Testis (tissue), 2 donors: Measurements from ENCODE around the gene ANKRD11.

Experiments
- POLR2A ChIP-seq: fragments of 450-650 bp; IDR thresholded peaks from one replicate; pipeline ENCODE4 v1.6.1; 2017; ENCODE audit warnings: antibody characterized with exemption, mild to moderate bottlenecking, moderate library complexity
- TF ChIP-seq, protein P1 (sequence below), 3 experiments: fragments of 450-650 bp in 2 of 3; fragments of 200-600 bp in 1 of 3; sonication (generic) in 1 of 3; IDR thresholded peaks; one replicate each; pipeline ENCODE4 v1.5.1; 2016 to 2019; ENCODE audit warnings: antibody characterized with exemption in 3 of 3, mild to moderate bottlenecking in 2 of 3, moderate library complexity in 1 of 3

DNA sequence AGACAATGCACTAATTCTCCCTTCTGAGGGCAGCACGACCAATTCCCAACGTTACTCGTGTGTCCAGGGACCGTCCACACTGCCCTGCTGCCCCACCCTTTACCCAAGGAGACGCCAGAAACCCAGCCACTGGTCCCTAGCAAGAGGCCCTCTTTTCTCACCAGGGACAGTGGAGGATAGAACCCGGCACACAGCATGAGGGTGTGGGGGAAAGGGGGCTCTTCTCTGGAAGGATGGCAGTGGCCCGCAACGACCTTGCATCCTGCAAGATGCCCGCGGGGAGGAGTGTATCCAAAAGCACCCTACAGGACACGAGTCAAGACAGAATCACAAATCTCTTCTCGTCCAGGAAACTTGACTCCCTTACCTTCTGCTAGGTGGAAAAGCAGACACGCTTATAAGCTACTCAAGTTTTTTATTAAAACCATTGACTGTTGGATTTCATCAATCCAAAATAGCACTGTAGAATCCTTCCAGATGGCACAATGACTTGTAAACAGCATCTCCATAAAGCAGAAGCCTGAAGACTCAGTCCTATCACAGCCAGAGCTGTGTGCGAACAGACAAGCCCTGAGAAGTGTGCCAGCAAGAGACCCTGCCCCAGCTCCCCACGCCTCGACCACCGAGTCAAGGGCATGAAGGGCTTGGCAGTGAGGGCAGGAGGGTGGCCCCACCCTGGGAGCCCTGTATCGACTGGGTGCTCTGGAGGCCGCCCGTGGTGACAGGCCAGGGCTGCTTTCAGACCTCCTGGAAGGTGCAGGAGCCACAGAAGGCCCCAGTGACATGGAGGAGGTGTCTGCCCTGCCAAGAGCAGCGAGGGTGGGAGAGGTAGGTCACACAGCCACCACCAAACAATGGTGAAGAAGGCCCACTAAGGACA is 103.8 kb downstream of the ANKRD11 start:
- TF ChIP-seq, protein P1, sequence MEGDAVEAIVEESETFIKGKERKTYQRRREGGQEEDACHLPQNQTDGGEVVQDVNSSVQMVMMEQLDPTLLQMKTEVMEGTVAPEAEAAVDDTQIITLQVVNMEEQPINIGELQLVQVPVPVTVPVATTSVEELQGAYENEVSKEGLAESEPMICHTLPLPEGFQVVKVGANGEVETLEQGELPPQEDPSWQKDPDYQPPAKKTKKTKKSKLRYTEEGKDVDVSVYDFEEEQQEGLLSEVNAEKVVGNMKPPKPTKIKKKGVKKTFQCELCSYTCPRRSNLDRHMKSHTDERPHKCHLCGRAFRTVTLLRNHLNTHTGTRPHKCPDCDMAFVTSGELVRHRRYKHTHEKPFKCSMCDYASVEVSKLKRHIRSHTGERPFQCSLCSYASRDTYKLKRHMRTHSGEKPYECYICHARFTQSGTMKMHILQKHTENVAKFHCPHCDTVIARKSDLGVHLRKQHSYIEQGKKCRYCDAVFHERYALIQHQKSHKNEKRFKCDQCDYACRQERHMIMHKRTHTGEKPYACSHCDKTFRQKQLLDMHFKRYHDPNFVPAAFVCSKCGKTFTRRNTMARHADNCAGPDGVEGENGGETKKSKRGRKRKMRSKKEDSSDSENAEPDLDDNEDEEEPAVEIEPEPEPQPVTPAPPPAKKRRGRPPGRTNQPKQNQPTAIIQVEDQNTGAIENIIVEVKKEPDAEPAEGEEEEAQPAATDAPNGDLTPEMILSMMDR (IDR thresholded peaks at IDR 0.05) = no peak
- TF ChIP-seq POLR2A = no peak
